ENCODE measurements around the gene CCNY. TPM values are rescaled to one million over a fixed set of nuclear protein-coding genes. Genes with fewer than 3 reads are reported as not detected.

Gene CCNY
- total RNA-seq, 1 donor from 2014 or later: 37.5 TPM

DNA sequence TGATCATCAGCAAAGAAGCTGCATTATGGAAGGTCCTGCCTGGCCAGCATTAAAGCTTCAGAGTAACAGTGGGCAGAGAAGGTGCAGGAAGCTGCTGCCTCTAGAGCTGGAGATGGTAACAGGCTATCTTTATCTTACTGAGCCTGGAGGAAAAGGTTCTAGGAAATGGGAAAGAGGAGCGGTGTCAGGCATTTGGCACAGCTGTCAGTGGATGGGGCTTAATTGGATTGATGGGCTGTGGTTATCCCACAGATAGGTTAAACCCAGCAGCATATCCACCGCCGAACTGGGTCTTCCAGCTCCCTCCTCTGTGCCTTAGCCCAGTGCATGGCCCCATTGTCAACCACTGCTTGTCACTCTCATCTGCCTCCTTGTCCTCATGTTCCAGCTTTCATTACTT, 127.6 kb downstream of the CCNY start:
- intact Hi-C loops (cut with DNase I): no loop called here
- Histone ChIP-seq H3K27me3 (no peaks in the 10 kb centered on the region), H3K9me3 (no peaks in the 10 kb centered on the region), H3K27ac (no peak overlapping the region), H3K4me1 (peaks cover 0 to 28% of the 10 kb centered on the region in 2 donors), H3K36me3 (no peaks in the 10 kb centered on the region), H3K4me3 (no peak overlapping the region)
- no peak for TF ChIP-seq CTCF (IDR thresholded peaks at IDR 0.05)
- no peak for DNase-seq (ENCODE audit: low spot score in 2 of 2)

DNA sequence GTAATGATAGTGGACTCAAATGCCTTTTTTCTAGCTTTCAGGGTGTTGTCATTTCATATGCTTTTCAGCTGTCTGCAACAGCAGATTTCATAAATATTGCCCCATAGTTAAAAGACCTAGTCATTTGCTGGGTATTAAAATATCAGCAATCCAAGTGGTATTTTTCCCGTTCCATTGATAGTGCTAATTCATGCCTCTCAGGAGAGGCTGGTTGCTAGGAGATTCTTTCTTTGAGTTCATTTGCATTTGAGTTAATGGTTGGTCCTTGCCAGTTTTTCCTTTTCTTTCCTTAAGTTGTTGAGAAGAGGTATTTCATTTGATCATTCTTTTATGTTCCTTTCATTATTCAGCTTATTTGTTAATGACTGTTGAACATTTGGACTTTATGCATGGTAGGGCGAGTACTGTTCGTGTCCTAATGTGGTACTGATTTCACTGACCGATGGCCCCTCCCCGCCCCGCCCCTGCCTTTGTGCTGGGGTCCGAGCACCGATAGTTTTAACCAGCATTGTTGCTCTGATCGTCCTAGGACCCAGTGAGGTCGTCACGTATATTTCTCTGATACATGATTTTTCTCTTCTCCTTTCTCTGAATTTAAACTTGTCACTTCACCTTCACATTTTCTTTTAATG, 128.6 kb downstream of the CCNY start:
- no peak for TF ChIP-seq CTCF (IDR thresholded peaks at IDR 0.05)
- no peaks in the 10 kb centered on the region for H3K9me3 ChIP-seq
- H3K4me3 ChIP-seq: no peak overlapping the region
- H3K27me3 ChIP-seq: no peaks in the 10 kb centered on the region
- intact Hi-C loops (cut with DNase I): no loop called here
- H3K36me3 ChIP-seq: no peaks in the 10 kb centered on the region
- no peak overlapping the region for H3K27ac ChIP-seq
- DNase-seq (ENCODE audit: low spot score in 2 of 2): no peak
- peaks cover 0 to 28% of the 10 kb centered on the region in 2 donors for H3K4me1 ChIP-seq

- H3K9me3 ChIP-seq: no peaks in the 10 kb centered on the region
- TF ChIP-seq CTCF (IDR thresholded peaks at IDR 0.05): no peak
- no peaks in the 10 kb centered on the region for H3K27me3 ChIP-seq
- no peak overlapping the region for H3K4me3 ChIP-seq
- no peaks in the 10 kb centered on the region for H3K36me3 ChIP-seq
- intact Hi-C loops (cut with DNase I): no loop called here
- DNase-seq (ENCODE audit: low spot score in 2 of 2): no peak
- peaks cover 0 to 34% of the 10 kb centered on the region in 2 donors for H3K4me1 ChIP-seq
- H3K27ac ChIP-seq: no peak overlapping the region
Observed at GRCh38 chr10:35465673-35466072, 129.4 kb downstream of the CCNY start.

DNA sequence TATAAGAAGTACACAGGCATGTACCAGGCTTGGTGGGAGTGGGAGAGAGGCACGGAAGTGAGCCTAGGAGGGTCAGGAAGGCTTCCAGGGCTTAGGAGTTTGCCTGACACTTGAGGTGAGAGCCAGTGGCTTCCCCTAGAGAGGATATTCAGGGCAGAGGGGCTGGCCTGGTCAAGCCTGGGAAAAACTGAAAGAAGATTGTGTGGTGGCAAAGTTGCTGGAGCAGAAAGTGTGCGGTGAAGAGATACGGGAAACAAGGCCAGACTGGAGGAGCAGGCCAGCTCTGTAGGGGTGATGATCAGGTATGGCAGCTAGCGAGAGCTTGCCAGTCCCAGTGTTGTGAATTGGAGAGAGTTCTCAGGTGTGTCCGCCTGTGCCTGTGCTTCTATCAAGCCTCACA, 129.9 kb downstream of the CCNY start:
- TF ChIP-seq CTCF (IDR thresholded peaks at IDR 0.05): no peak
- H3K9me3 ChIP-seq: no peaks in the 10 kb centered on the region
- no peak overlapping the region for H3K27ac ChIP-seq
- no peaks in the 10 kb centered on the region for H3K36me3 ChIP-seq
- no peak overlapping the region for H3K4me3 ChIP-seq
- intact Hi-C loops (cut with DNase I): no loop called here
- no peaks in the 10 kb centered on the region for H3K27me3 ChIP-seq
- peaks cover 0 to 34% of the 10 kb centered on the region in 2 donors for H3K4me1 ChIP-seq
- no peak for DNase-seq (ENCODE audit: low spot score in 2 of 2)

DNA sequence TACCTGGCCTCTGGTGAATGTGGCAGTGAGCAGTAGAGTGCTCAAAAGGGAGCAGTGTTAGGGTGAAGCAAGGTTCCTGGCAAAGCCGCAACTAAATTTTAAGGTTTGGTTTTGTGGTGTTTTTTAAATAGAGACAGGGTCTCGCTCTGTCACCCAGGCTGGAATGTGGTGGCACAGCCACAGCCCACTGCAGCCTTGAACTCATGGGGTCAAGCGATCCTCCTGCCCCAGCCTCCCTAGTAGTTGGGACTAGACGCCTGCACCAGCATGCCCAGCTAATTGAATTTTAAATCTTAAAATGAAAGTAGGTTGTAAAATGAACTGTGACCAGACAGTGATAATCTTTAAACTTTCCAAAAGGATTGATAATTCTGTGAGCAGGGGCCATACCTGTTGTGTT, 130.4 kb downstream of the CCNY start:
- intact Hi-C loops (cut with DNase I): no loop called here

More for the DNA sequence above, 130.4 kb downstream of the CCNY start:
- Histone ChIP-seq H3K27ac (no peak overlapping the region), H3K27me3 (no peaks in the 10 kb centered on the region), H3K36me3 (no peaks in the 10 kb centered on the region), H3K9me3 (no peaks in the 10 kb centered on the region), H3K4me3 (no peak overlapping the region), H3K4me1 (peaks cover 0 to 30% of the 10 kb centered on the region in 2 donors)
- no peak for TF ChIP-seq CTCF (IDR thresholded peaks at IDR 0.05)
- no peak for DNase-seq (ENCODE audit: low spot score in 2 of 2)

All from ascending aorta (tissue), 2 donors.